ENCODE results near the gene BTBD9. TPM values are rescaled to one million over a fixed set of nuclear protein-coding genes. Genes with fewer than 3 reads are reported as not detected.
"Not testable (repeated sequence)": the region's sequence is repeated elsewhere in the genome, so short reads cannot be mapped to it uniquely, and the experiment has no call there.

Gene BTBD9
- polyA plus RNA-seq, 1 donor = 7.8 TPM

DNA sequence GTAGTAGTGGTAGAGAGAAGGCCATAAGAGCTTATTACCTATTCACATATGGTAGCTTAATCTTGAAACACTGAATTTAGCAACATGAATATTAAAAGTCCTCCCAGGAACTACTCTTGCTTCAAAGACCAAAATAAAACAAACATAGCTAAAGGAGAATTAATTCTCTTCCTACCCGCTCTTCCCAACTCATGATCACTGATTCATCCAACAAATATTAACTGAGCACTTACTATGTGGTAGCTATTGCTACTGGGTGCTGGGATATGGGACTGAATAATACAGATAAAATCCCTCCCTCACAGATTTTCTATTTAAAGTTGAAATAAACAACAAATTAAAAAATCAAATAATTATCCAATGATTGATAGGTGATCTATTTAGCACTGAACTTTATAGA, 287.1 kb downstream of the BTBD9 start:
- no CpG with 5 or more reads among the region's 1 CpG for WGBS (ENCODE audit: insufficient coverage, low lambda C conversion rate)
- Histone ChIP-seq H3K36me3 (ENCODE audit: control insufficient read depth, insufficient read depth, low read length) (no peaks in the 10 kb centered on the region), H3K27ac (ENCODE audit: low read length) (no peak overlapping the region), H3K4me1 (ENCODE audit: control insufficient read depth, insufficient read depth, low read length) (no peaks in the 10 kb centered on the region), H3K9me3 (ENCODE audit: control insufficient read depth, low read depth, low read length) (no peaks in the 10 kb centered on the region), H3K4me3 (ENCODE audit: low read length) (no peak overlapping the region), H3K27me3 (ENCODE audit: control insufficient read depth, insufficient read depth, low read length) (no peaks in the 10 kb centered on the region)
- no peak for DNase-seq

DNA sequence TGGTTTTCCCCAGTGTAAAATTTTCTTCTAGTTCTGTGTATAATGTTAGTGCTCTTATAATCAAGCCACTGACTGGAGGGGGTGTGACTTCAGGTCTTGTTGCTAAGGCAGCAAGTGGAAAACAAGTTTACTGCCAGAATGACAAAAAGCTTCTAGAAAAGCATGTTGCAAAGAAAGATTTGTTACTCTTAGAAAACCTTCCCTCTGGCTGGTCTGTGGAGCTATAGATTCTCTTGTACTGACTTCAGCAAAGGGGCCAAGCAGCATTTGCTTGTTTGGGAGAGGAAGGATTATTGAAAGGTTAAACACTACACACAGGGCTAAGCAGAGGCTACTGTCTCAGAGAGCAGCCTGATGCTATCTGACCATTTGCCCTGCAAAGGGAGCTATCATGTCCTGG, 288.8 kb downstream of the BTBD9 start:
- no peaks in the 10 kb centered on the region for H3K9me3 ChIP-seq (ENCODE audit: control insufficient read depth, low read depth, low read length)
- peak; percentile 6 to 29 for DNase-seq
- H3K4me1 ChIP-seq (ENCODE audit: control insufficient read depth, insufficient read depth, low read length) = no peaks in the 10 kb centered on the region
- H3K27me3 ChIP-seq (ENCODE audit: control insufficient read depth, insufficient read depth, low read length) = no peaks in the 10 kb centered on the region
- H3K27ac ChIP-seq (ENCODE audit: low read length) = no peak overlapping the region
- H3K4me3 ChIP-seq (ENCODE audit: low read length) = no peak overlapping the region
- H3K36me3 ChIP-seq (ENCODE audit: control insufficient read depth, insufficient read depth, low read length) = no peaks in the 10 kb centered on the region

DNA sequence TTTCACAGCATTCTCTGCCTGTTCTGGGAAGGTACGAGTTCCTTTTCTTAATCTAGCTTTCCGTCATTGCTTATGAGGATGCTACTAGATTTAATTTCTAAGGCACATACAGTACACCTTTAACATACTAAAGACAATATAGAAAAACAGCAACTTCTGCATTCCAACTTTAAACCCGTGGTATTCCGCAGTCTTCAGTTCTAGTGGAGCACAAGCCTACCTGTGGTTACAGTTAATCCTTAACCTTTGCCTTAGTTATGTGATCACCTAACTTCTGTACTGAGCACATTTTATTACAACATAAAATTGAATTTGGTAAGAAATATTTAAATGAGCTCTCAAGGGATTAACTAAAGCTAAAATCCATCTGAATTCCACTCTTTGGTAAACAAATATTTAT, 289.5 kb downstream of the BTBD9 start:
- no peak overlapping the region for H3K4me3 ChIP-seq (ENCODE audit: low read length)
- H3K9me3 ChIP-seq (ENCODE audit: control insufficient read depth, low read depth, low read length) = no peaks in the 10 kb centered on the region
- no peak for DNase-seq
- H3K27me3 ChIP-seq (ENCODE audit: control insufficient read depth, insufficient read depth, low read length) = no peaks in the 10 kb centered on the region
- no peaks in the 10 kb centered on the region for H3K36me3 ChIP-seq (ENCODE audit: control insufficient read depth, insufficient read depth, low read length)
- WGBS (ENCODE audit: insufficient coverage, low lambda C conversion rate) = no CpG with 5 or more reads among the region's 4 CpGs
- H3K27ac ChIP-seq (ENCODE audit: low read length) = no peak overlapping the region
- no peaks in the 10 kb centered on the region for H3K4me1 ChIP-seq (ENCODE audit: control insufficient read depth, insufficient read depth, low read length)

DNA sequence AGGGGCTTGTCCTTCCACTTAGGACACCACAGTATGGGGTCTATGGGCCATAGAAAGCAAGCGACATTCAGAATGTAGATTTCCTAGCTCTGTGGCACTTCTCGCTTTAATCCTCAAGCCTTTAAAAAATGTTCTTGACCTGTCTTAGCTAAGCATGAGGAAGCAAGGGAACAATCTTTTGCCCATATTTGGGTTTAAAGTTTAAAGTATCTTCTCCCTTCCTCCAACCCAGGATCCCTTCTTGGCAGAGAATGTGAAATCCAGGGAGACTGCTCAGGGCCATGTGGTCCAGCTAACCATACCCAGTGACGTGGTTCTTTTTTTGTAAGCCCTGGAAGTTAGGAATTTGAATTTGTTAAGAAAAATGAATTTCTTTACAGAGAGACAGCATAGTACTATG, 289.9 kb downstream of the BTBD9 start:
- H3K27ac ChIP-seq (ENCODE audit: low read length) = no peak overlapping the region
- WGBS (ENCODE audit: insufficient coverage, low lambda C conversion rate) = 100% methylated on average over 2 of the region's 3 CpGs

DNA sequence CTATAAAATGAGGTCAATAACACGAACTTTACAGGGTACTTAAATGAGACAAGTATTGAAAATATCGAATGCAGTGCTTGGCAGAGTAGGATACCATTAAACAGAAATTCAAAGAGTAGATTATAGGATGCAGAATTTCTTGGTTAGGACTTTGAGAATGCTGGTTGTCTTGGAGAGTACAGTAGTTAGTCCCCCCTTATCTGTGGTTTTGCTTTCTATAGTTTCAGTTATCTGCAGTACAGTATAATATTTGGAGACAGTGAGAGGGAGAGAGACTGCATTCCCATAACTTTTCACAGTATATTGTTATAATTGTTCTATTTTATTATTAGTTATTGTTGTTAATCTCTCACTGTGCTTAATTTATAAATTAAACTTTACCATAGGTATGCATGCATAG, 290.5 kb downstream of the BTBD9 start:
- H3K27ac ChIP-seq (ENCODE audit: low read length) = no peak overlapping the region
- H3K9me3 ChIP-seq (ENCODE audit: control insufficient read depth, low read depth, low read length) = no peaks in the 10 kb centered on the region
- no peaks in the 10 kb centered on the region for H3K36me3 ChIP-seq (ENCODE audit: control insufficient read depth, insufficient read depth, low read length)
- H3K27me3 ChIP-seq (ENCODE audit: control insufficient read depth, insufficient read depth, low read length) = no peaks in the 10 kb centered on the region
- no peaks in the 10 kb centered on the region for H3K4me1 ChIP-seq (ENCODE audit: control insufficient read depth, insufficient read depth, low read length)
- no peak for DNase-seq
- 80% methylated on average over 1 of the region's 2 CpGs for WGBS (ENCODE audit: insufficient coverage, low lambda C conversion rate)
- H3K4me3 ChIP-seq (ENCODE audit: low read length) = no peak overlapping the region

More for the DNA sequence above, 289.9 kb downstream of the BTBD9 start:
- H3K27me3 ChIP-seq (ENCODE audit: control insufficient read depth, insufficient read depth, low read length) = no peaks in the 10 kb centered on the region
- H3K4me1 ChIP-seq (ENCODE audit: control insufficient read depth, insufficient read depth, low read length) = no peaks in the 10 kb centered on the region
- no peak overlapping the region for H3K4me3 ChIP-seq (ENCODE audit: low read length)
- H3K36me3 ChIP-seq (ENCODE audit: control insufficient read depth, insufficient read depth, low read length) = no peaks in the 10 kb centered on the region
- peak in 1 of 2 donors; percentile 16 for DNase-seq
- no peaks in the 10 kb centered on the region for H3K9me3 ChIP-seq (ENCODE audit: control insufficient read depth, low read depth, low read length)

DNA sequence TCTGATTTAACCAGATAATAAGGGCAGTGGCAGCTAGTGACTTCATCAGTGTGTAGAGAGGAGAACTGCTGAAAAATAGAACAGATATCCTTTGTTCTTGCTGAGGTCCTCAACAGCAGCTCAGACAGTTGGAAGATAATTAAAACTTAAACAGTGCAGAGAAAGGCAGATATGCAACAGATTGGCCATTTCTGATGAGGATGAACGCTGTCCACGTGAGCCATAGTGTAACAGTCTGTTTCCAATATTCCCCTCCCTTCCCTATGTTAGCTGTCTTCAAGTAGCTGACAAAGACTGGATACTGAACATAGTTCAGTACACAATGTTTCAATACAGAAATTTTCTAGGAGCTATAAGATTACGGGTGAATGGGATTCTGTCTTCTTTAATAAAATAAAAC, 291.4 kb downstream of the BTBD9 start:
- Histone ChIP-seq H3K36me3 (ENCODE audit: control insufficient read depth, insufficient read depth, low read length) (no peaks in the 10 kb centered on the region), H3K27me3 (ENCODE audit: control insufficient read depth, insufficient read depth, low read length) (no peaks in the 10 kb centered on the region), H3K9me3 (ENCODE audit: control insufficient read depth, low read depth, low read length) (no peaks in the 10 kb centered on the region), H3K4me1 (ENCODE audit: control insufficient read depth, insufficient read depth, low read length) (no peaks in the 10 kb centered on the region), H3K27ac (ENCODE audit: low read length) (no peak overlapping the region), H3K4me3 (ENCODE audit: low read length) (no peak overlapping the region)
- no CpG with 5 or more reads among the region's 3 CpGs for WGBS (ENCODE audit: insufficient coverage, low lambda C conversion rate)
- no peak for DNase-seq

DNA sequence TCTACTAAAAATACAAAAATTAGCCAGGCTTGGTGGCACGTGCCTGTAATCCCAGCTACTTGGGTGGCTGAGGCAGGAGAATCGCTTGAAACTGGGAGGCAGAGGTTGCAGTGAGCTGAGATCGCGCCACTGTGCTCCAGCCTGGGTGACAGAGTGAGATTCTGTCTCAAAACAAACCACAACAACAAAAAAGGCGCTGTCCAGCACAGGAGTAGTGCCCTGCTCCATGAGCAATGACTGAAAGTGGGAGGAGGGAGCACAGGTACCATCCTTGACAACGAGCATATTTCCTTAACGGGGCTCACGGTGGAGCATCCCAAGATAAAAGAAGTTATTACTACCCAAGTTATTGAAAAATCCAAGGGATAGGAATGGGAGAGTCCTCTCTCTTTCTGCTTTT, 291.9 kb downstream of the BTBD9 start:
- not testable (repeated sequence) for H3K4me3 ChIP-seq (ENCODE audit: low read length); H3K27me3 ChIP-seq (ENCODE audit: control insufficient read depth, insufficient read depth, low read length); DNase-seq; H3K4me1 ChIP-seq (ENCODE audit: control insufficient read depth, insufficient read depth, low read length); H3K27ac ChIP-seq (ENCODE audit: low read length); H3K9me3 ChIP-seq (ENCODE audit: control insufficient read depth, low read depth, low read length); H3K36me3 ChIP-seq (ENCODE audit: control insufficient read depth, insufficient read depth, low read length)
- 93% methylated on average over 3 of the region's 8 CpGs for WGBS (ENCODE audit: insufficient coverage, low lambda C conversion rate)

DNA sequence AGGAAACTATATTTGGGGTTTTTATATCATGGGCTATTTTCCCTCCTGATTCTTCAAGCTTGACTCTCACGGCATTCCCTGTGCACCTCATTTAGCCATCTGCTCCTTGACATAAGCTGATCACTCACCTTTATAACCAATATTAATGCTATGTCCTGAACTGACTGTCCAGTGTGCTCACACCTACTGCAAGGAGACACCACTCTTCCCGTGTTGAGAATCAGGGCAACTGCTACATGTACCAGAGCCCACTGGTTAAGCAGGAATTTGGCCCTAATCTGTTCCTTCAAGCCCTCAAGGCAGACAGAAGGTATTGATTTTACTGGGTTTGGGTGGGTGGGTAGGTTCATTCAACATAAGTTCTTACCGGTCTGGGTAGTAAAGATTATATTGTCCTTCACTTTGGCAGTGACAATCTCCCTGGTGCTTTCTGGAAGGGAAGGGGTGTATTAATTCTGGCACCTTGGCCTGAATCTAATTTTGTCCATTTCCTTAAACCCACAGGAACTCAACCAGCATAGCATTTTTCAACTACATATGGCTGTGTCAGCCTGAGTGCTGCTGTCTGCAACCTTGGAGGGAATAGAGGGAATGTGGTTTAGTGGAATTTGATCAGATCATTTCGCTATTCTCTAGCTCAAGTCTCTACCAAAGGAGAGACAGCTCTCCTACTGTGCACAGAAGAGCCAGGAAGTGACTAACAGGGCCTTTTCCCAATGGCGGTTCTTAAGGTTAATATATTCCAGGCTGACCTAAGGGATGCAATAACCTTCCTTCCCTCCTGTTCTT, 293.2 kb downstream of the BTBD9 start:
- Histone ChIP-seq H3K36me3 (ENCODE audit: control insufficient read depth, insufficient read depth, low read length) (peaks cover 4% of the 10 kb centered on the region), H3K4me3 (ENCODE audit: low read length) (no peak overlapping the region), H3K27me3 (ENCODE audit: control insufficient read depth, insufficient read depth, low read length) (no peaks in the 10 kb centered on the region), H3K27ac (ENCODE audit: low read length) (no peak overlapping the region), H3K4me1 (ENCODE audit: control insufficient read depth, insufficient read depth, low read length) (no peaks in the 10 kb centered on the region), H3K9me3 (ENCODE audit: control insufficient read depth, low read depth, low read length) (no peaks in the 10 kb centered on the region)
- DNase-seq = no peak
- WGBS (ENCODE audit: insufficient coverage, low lambda C conversion rate) = 100% methylated on average over 2 of the region's 5 CpGs

DNA sequence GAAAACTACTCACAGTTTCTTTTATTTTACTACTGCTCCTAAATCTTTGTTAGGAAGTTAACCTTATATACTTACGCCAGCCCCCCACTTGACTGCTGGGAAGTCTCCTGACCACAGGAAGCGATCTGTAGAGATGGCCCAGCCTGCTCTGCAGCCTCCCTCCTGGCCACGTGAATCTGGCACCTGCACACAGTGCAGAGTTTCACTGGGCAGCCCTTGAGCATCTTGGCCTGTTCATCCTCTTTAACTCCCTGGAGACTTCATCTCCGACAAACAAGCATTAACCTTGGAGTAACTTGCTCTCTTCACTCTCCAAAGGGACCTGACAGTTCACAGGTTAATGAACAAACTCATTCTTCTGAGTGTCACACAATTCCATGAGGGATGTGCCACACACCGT, 294.1 kb downstream of the BTBD9 start:
- no peaks in the 10 kb centered on the region for H3K27me3 ChIP-seq (ENCODE audit: control insufficient read depth, insufficient read depth, low read length)
- peaks cover 4% of the 10 kb centered on the region for H3K36me3 ChIP-seq (ENCODE audit: control insufficient read depth, insufficient read depth, low read length)
- H3K4me3 ChIP-seq (ENCODE audit: low read length) = no peak overlapping the region
- no CpG with 5 or more reads among the region's 5 CpGs for WGBS (ENCODE audit: insufficient coverage, low lambda C conversion rate)
- H3K27ac ChIP-seq (ENCODE audit: low read length) = no peak overlapping the region
- DNase-seq = no peak
- no peaks in the 10 kb centered on the region for H3K4me1 ChIP-seq (ENCODE audit: control insufficient read depth, insufficient read depth, low read length)
- H3K9me3 ChIP-seq (ENCODE audit: control insufficient read depth, low read depth, low read length) = no peaks in the 10 kb centered on the region

DNA sequence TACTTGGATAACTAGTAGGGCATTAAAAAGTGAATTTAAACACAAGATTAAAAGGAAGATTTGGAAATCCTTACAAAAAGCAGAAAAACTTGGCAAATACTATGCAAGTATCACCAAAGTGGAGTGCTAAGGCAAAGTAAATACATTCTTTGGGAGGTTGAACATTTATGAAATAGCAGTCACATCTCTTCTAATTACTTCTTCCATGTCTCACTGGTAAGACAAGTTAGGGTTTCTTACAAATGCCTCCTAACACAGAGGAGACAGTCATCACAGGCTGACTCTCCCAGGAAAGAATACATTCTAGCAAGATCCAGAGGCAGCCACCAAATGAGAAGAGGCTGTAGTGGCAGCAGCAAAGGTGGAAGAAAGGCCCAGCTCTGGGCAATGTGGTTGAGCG, 298.2 kb downstream of the BTBD9 start:
- Histone ChIP-seq H3K4me3 (ENCODE audit: low read length) (no peak overlapping the region), H3K4me1 (ENCODE audit: control insufficient read depth, insufficient read depth, low read length) (no peaks in the 10 kb centered on the region), H3K9me3 (ENCODE audit: control insufficient read depth, low read depth, low read length) (no peaks in the 10 kb centered on the region), H3K27me3 (ENCODE audit: control insufficient read depth, insufficient read depth, low read length) (no peaks in the 10 kb centered on the region), H3K36me3 (ENCODE audit: control insufficient read depth, insufficient read depth, low read length) (peaks cover 4% of the 10 kb centered on the region), H3K27ac (ENCODE audit: low read length) (no peak overlapping the region)
- DNase-seq = no peak
- WGBS (ENCODE audit: insufficient coverage, low lambda C conversion rate) = no CpG with 5 or more reads among the region's 1 CpG

DNA sequence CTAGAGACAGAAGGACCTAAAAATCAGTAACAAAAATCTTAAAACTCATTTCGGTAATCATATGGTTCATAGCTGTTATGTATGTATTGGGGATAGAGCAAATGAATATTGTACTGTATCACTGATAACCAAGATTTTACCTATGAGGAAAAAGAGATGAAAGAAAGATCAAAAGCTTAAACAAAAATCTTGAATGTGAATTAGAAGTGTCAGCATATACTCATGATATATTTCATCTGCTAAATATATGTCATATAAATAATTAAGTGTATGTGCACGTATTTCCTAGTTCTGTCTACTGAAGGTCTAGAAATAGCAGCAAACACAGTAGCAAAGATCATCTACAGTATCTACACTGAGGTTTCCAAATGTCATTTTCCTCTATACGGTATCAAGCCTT, 299.8 kb downstream of the BTBD9 start:
- WGBS (ENCODE audit: insufficient coverage, low lambda C conversion rate) = no CpG with 5 or more reads among the region's 3 CpGs

More for the DNA sequence above, 299.8 kb downstream of the BTBD9 start:
- Histone ChIP-seq H3K9me3 (ENCODE audit: control insufficient read depth, low read depth, low read length) (peaks cover 5% of the 10 kb centered on the region), H3K36me3 (ENCODE audit: control insufficient read depth, insufficient read depth, low read length) (peaks cover 4% of the 10 kb centered on the region), H3K4me1 (ENCODE audit: control insufficient read depth, insufficient read depth, low read length) (no peaks in the 10 kb centered on the region), H3K4me3 (ENCODE audit: low read length) (no peak overlapping the region), H3K27me3 (ENCODE audit: control insufficient read depth, insufficient read depth, low read length) (no peaks in the 10 kb centered on the region), H3K27ac (ENCODE audit: low read length) (no peak overlapping the region)
- no peak for DNase-seq
